ENCODE measurements around the gene HDAC2. TPM values are rescaled to one million over a fixed set of nuclear protein-coding genes. Genes with fewer than 3 reads are reported as not detected.

The HDAC2 gene
- total RNA-seq, 2 experiments from 2014 or later, result 40.5 to 141 TPM

GRCh38 chr6:114008331-114008730 is 37.4 kb upstream of the HDAC2 start:
- Histone ChIP-seq H3K4me3 (ENCODE audit: low read depth, low read length, poor library complexity, severe bottlenecking) (no peak overlapping the region), H3K9me2 (ENCODE audit: insufficient read depth, low read length) (no peaks in the 10 kb centered on the region), H3K79me2 (ENCODE audit: insufficient read depth, low read depth, low read length) (no peaks in the 10 kb centered on the region), H3K4me2 (ENCODE audit: low read length) (no peak overlapping the region), H2AFZ (ENCODE audit: low read length) (no peak overlapping the region), H3K9me3 (ENCODE audit: low read length) (no peaks in the 10 kb centered on the region), H3K36me3 (ENCODE audit: insufficient read depth, low read length) (no peaks in the 10 kb centered on the region), H3K4me1 (ENCODE audit: insufficient read depth, low read length, poor library complexity, severe bottlenecking) (no peaks in the 10 kb centered on the region), H3K27ac (ENCODE audit: low read depth, low read length, poor library complexity, severe bottlenecking) (no peak overlapping the region), H4K20me1 (ENCODE audit: insufficient read depth, low read length) (no peaks in the 10 kb centered on the region)
- intact Hi-C loops (cut with micrococcal nuclease; ENCODE audit: unreplicated experiment), result no loop called here
- TF ChIP-seq EZH2phosphoT487 (IDR thresholded peaks at IDR 0.05; ENCODE audit: borderline replicate concordance, low read depth, low read length) (no peak), CTCF (conservative IDR thresholded peaks at IDR 0.05; ENCODE audit: low read length) (no peak)
- ChIA-PET POLR2A (no interaction called here), CTCF (ENCODE audit: unreplicated experiment) (no interaction called here)
- BruUV-seq (replicated peaks), result no TSS peak
- DNase-seq (ENCODE audit: low spot score), result no peak

- no peak overlapping the region for H2AFZ ChIP-seq (ENCODE audit: low read length)
- H3K9me2 ChIP-seq (ENCODE audit: insufficient read depth, low read length), result no peaks in the 10 kb centered on the region
- H3K79me2 ChIP-seq (ENCODE audit: insufficient read depth, low read depth, low read length), result no peaks in the 10 kb centered on the region
- H3K4me3 ChIP-seq (ENCODE audit: low read depth, low read length, poor library complexity, severe bottlenecking), result no peak overlapping the region
- no peaks in the 10 kb centered on the region for H4K20me1 ChIP-seq (ENCODE audit: insufficient read depth, low read length)
- intact Hi-C loops (cut with micrococcal nuclease; ENCODE audit: unreplicated experiment), result no loop called here
- no peak overlapping the region for H3K27ac ChIP-seq (ENCODE audit: low read depth, low read length, poor library complexity, severe bottlenecking)
- DNase-seq (ENCODE audit: low spot score), result no peak
- TF ChIP-seq EZH2phosphoT487 (IDR thresholded peaks at IDR 0.05; ENCODE audit: borderline replicate concordance, low read depth, low read length) (no peak), CTCF (conservative IDR thresholded peaks at IDR 0.05; ENCODE audit: low read length) (no peak)
- no peaks in the 10 kb centered on the region for H3K4me1 ChIP-seq (ENCODE audit: insufficient read depth, low read length, poor library complexity, severe bottlenecking)
- BruUV-seq (replicated peaks), result no TSS peak
- H3K9me3 ChIP-seq (ENCODE audit: low read length), result no peaks in the 10 kb centered on the region
- no peak overlapping the region for H3K4me2 ChIP-seq (ENCODE audit: low read length)
- H3K36me3 ChIP-seq (ENCODE audit: insufficient read depth, low read length), result no peaks in the 10 kb centered on the region
- POLR2A ChIA-PET, result no interaction called here
- CTCF ChIA-PET (ENCODE audit: unreplicated experiment), result no interaction called here
Observed at GRCh38 chr6:114007516-114007915, 36.6 kb upstream of the HDAC2 start.

DNA sequence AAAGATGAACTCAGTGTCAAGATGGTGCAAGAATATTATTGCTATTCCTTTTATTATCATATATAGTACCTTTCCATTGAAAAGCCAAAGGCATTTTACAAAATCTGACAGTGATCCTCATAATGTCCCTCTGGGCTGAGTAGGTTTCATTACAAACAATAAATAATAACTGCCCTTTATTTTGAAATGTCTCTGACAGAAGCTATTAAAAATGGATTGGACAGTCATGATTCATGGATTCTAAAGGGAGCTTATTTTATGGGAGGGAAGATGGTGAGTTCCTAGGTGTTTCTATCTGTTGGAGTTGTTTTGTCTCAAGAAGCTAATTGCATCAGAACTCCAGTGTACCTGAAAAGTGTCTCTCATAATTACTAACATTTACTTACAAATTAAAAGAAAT is 30.4 kb upstream of the HDAC2 start:
- Histone ChIP-seq H3K9me3 (ENCODE audit: low read length) (no peaks in the 10 kb centered on the region), H4K20me1 (ENCODE audit: insufficient read depth, low read length) (no peaks in the 10 kb centered on the region), H3K79me2 (ENCODE audit: insufficient read depth, low read depth, low read length) (no peaks in the 10 kb centered on the region), H3K36me3 (ENCODE audit: insufficient read depth, low read length) (no peaks in the 10 kb centered on the region), H3K4me1 (ENCODE audit: insufficient read depth, low read length, poor library complexity, severe bottlenecking) (no peaks in the 10 kb centered on the region), H2AFZ (ENCODE audit: low read length) (no peak overlapping the region), H3K4me3 (ENCODE audit: low read depth, low read length, poor library complexity, severe bottlenecking) (no peak overlapping the region), H3K27ac (ENCODE audit: low read depth, low read length, poor library complexity, severe bottlenecking) (no peak overlapping the region), H3K4me2 (ENCODE audit: low read length) (no peak overlapping the region), H3K9me2 (ENCODE audit: insufficient read depth, low read length) (no peaks in the 10 kb centered on the region)
- intact Hi-C loops (cut with micrococcal nuclease; ENCODE audit: unreplicated experiment), result no loop called here
- BruUV-seq (replicated peaks), result no TSS peak
- ChIA-PET CTCF (ENCODE audit: unreplicated experiment) (no interaction called here), POLR2A (interaction anchor here (0.7 kb wide), 1 partner anchor 30 kb away, joined by 3 read pairs; no protein-coding TSS in a partner anchor)
- no peak for DNase-seq (ENCODE audit: low spot score)
- TF ChIP-seq CTCF (conservative IDR thresholded peaks at IDR 0.05; ENCODE audit: low read length) (no peak), EZH2phosphoT487 (IDR thresholded peaks at IDR 0.05; ENCODE audit: borderline replicate concordance, low read depth, low read length) (no peak)

Measured in OCI-LY7 (cell line).